HepG2 (cell line): ENCODE data around the gene ITIH1. TPM values are rescaled to one million over a fixed set of nuclear protein-coding genes. Genes with fewer than 3 reads are reported as not detected.

ENCODE experiments used
- ATAC-seq: fragments of 200-7000 bp; cut with Tn5 transposase; 3 replicates; pipeline ENCODE4 v1.9.1; 2020; ENCODE audit warnings: mild to moderate bottlenecking, moderate library complexity
- BruUV-seq: library from RNA; stranded (reverse); fragments of 400-500 nt; replicated peaks from 2 replicates; lab custom pipeline; 2021; lab: Mats Ljungman, UMichigan
- CTCF ChIA-PET: fragments of 300-600 bp; formaldehyde crosslinking; extraction: SDS; loops from one replicate; lab custom pipeline; 2021; ENCODE audit warnings: low total read pairs, inconsistent platforms, low intra/inter-chr PET ratio; lab: Yijun Ruan, JAX
- POLR2A ChIA-PET: fragments of 350-600 bp; sonication (Branson Sonifier 250); formaldehyde crosslinking; loops from one replicate; lab custom pipeline; 2020; ENCODE audit warnings: antibody characterized with exemption, inconsistent platforms; lab: Yijun Ruan, JAX
- DNase-seq: peaks from one replicate; pipeline ENCODE4 v3.0.0-alpha.2; 2015; ENCODE audit warnings: low spot score
- FAIRE-seq: peaks from 3 replicates; lab custom pipeline; 2011; peaks lifted over from hg19 to GRCh38; lab: Jason Lieb, UNC
- H2AFZ ChIP-seq: one replicate; pipeline ENCODE4 v1.6.1; 2011; ENCODE audit warnings: low read length, inconsistent platforms
- H3K27ac ChIP-seq: fragments of 300-600 bp; 3 replicates; pipeline ENCODE4 v1.8.0; 2011; ENCODE audit warnings: mixed run types, mild to moderate bottlenecking, mixed read lengths, low read length, inconsistent platforms; ENCODE audit not compliant: insufficient read depth; ENCODE audit errors: extremely low read length
- H3K27me3 ChIP-seq, 2 experiments: fragments of 200-600 bp in 1 of 2; 2 replicates in 1 of 2; 3 replicates in 1 of 2; pipeline versions ENCODE4 v1.6.0 to v1.8.0; 2011; ENCODE audit warnings: low read length in 2 of 2, mild to moderate bottlenecking in 2 of 2, moderate library complexity in 2 of 2, inconsistent platforms in 1 of 2; ENCODE audit not compliant: insufficient read depth in 2 of 2, control insufficient read depth in 1 of 2
- H3K36me3 ChIP-seq, 2 experiments: fragments of 200-600 bp in 1 of 2; replicated peaks in 1 of 2; 2 replicates in 1 of 2; 3 replicates in 1 of 2; pipeline versions ENCODE4 v1.5.1 to v1.8.0; 2011; ENCODE audit warnings: low read length in 2 of 2, inconsistent platforms in 1 of 2; ENCODE audit not compliant: insufficient read depth in 2 of 2, control insufficient read depth in 1 of 2
- H3K4me1 ChIP-seq: 2 replicates; pipeline ENCODE4 v1.5.1; 2012; ENCODE audit warnings: low read length, inconsistent platforms; ENCODE audit not compliant: insufficient read depth
- H3K4me2 ChIP-seq: 2 replicates; pipeline ENCODE4 v1.6.0; 2011; ENCODE audit warnings: low read depth, low read length, inconsistent platforms
- H3K4me3 ChIP-seq, 3 experiments: fragments of 200-600 bp in 1 of 3; sonication (generic), shearing (Covaris generic) in 1 of 3; replicated peaks in 1 of 3; 2 replicates each; pipeline ENCODE4 v1.5.1; 2011 to 2016; ENCODE audit warnings: low read length in 3 of 3, inconsistent platforms in 2 of 3, low read depth in 2 of 3, mild to moderate bottlenecking in 2 of 3, control low read depth in 1 of 3, mixed read lengths in 1 of 3; ENCODE audit not compliant: insufficient read depth in 1 of 3
- H3K79me2 ChIP-seq: one replicate; pipeline ENCODE4 v1.6.1; 2011; ENCODE audit warnings: low read length, inconsistent platforms; ENCODE audit not compliant: insufficient read depth
- H3K9ac ChIP-seq: 2 replicates; pipeline ENCODE4 v1.6.0; 2011; ENCODE audit warnings: mild to moderate bottlenecking, low read depth, low read length, inconsistent platforms; ENCODE audit not compliant: insufficient read depth
- H3K9me3 ChIP-seq: 2 replicates; pipeline ENCODE4 v1.5.1; 2012; ENCODE audit warnings: mild to moderate bottlenecking, low read length
- H4K20me1 ChIP-seq: 2 replicates; pipeline ENCODE4 v1.6.0; 2011; ENCODE audit warnings: inconsistent platforms, mild to moderate bottlenecking, low read length, moderate library complexity; ENCODE audit not compliant: insufficient read depth
- ARID5B ChIP-seq: IDR thresholded peaks from 2 replicates; pipeline ENCODE4 v1.4.0; 2020; ENCODE audit warnings: mild to moderate bottlenecking, missing genetic modification reagents
- KDM5B ChIP-seq: sonication (generic); formaldehyde crosslinking; IDR thresholded peaks from 2 replicates; pipeline ENCODE4 v1.4.0; 2020; ENCODE audit warnings: missing genetic modification reagents, mild to moderate bottlenecking, borderline replicate concordance
- RXRA ChIP-seq: sonication (generic); formaldehyde crosslinking; IDR thresholded peaks from 2 replicates; pipeline ENCODE4 v1.5.1; 2020; ENCODE audit warnings: missing genetic modification reagents
- ZNF234 ChIP-seq: sonication (generic); formaldehyde crosslinking; conservative IDR thresholded peaks from 2 replicates; pipeline ENCODE4 v1.5.1; 2020; ENCODE audit warnings: mild to moderate bottlenecking, missing genetic modification reagents
- ZNF773 ChIP-seq: sonication (generic); formaldehyde crosslinking; IDR thresholded peaks from 2 replicates; pipeline ENCODE4 v1.4.0; 2020; ENCODE audit warnings: missing genetic modification reagents, borderline replicate concordance
- WGBS: methylation state at CpG from one replicate; pipeline ENCODE4 v1.1.6; 2017; ENCODE audit warnings: low lambda C conversion rate; 5-methylcytosine and 5-hydroxymethylcytosine counted together
- in situ Hi-C: cut with HindIII; loops from 2 replicates; pipeline ENCODE4 v1.10.0; 2017; ENCODE audit warnings: low pct_unique_long_range_greater_than_20kb; ENCODE audit not compliant: extremely low pct_ligation_motif_present
- intact Hi-C: fragments of 100-400 bp; cut with micrococcal nuclease; formaldehyde crosslinking; loops from one replicate; pipeline ENCODE4 v1.10.0; 2022; ENCODE audit not compliant: unreplicated experiment
- polyA plus RNA-seq, 8 experiments: library from polyadenylated mRNA; depleted of rRNA in 3 of 8; stranded (reverse) in 7 of 8; unstranded in 1 of 8; fragments of >200 nt; fragmentation: Illumina TruSeq in 4 of 8; extraction: Trizol in 4 of 8; gene quantifications; 2 replicates each; pipeline versions ENCODE4 v1.2.1 to v1.2.3, GENCODE V29; 2011 to 2016; ENCODE audit warnings: low read depth in 4 of 8, missing spikeins in 1 of 8, mixed read lengths in 1 of 8; ENCODE audit not compliant: insufficient read depth in 1 of 8
- total RNA-seq, 5 experiments: library from RNA; depleted of rRNA; stranded (reverse); fragments of >200 nt; fragmentation: Illumina TruSeq; extraction: Trizol; gene quantifications; 2 replicates each; pipeline ENCODE4 v1.2.3, GENCODE V29; 2016; ENCODE audit warnings: low read depth in 1 of 5

The ITIH1 gene
- total and polyA plus RNA-seq, 2 of the 13 experiments (the other 11 are each of a cell fraction or from before 2014, with no cell fraction given), result 12.3 to 19.6 TPM

GRCh38 chr3:52730681-52731080 lies 46.7 kb upstream of the ITIH1 start (continued):
- TF ChIP-seq ARID5B (CRISPR knock-in tag) (no peak), ZNF773 (CRISPR knock-in tag) (no peak), KDM5B (CRISPR knock-in tag) (no peak), ZNF234 (no peak)

- H3K4me1 ChIP-seq, result no peaks in the 10 kb centered on the region
- H3K4me2 ChIP-seq, result no peak overlapping the region
- H3K9me3 ChIP-seq, result peaks cover 4% of the 10 kb centered on the region; the same call in 1 of the 2 replicates
- no peak for TF ChIP-seq RXRA (CRISPR knock-in tag)
- TF ChIP-seq, all 625 proteins: peak for 0
- BruUV-seq, result no TSS peak
- ChIA-PET CTCF (no interaction called here), POLR2A (no interaction called here)
- ATAC-seq (no peak), DNase-seq (no peak), FAIRE-seq (no peak)
- in situ Hi-C loops, result no loop called here
- Histone ChIP-seq H3K36me3 (peaks cover 6 to 36% of the 10 kb centered on the region in 2 experiments; a peak in 3 of 5 replicates), H3K79me2 (no peaks in the 10 kb centered on the region), H3K27ac (no peak overlapping the region), H3K9ac (no peak overlapping the region), H4K20me1 (no peaks in the 10 kb centered on the region), H2AFZ (no peak overlapping the region), H3K4me3 (no peak overlapping the region), H3K27me3 (no peaks in the 10 kb centered on the region)
- 88% methylated on average over 14 of the region's 14 CpGs for WGBS
- intact Hi-C loops, result no loop called here
Measured at GRCh38 chr3:52731590-52731989, 45.8 kb upstream of the ITIH1 start.
